HepG2 (cell line): ENCODE measurements around the gene SULT4A1. TPM values are rescaled to one million over a fixed set of nuclear protein-coding genes. Genes with fewer than 3 reads are reported as not detected.

ENCODE experiments used
- CEBPB ChIP-seq: IDR thresholded peaks from 2 replicates; pipeline ENCODE4 v1.6.1; 2011; ENCODE audit warnings: low read depth, low read length, improper control_type of control experiment, borderline replicate concordance
- CEBPG ChIP-seq: IDR thresholded peaks from 2 replicates; pipeline ENCODE4 v1.6.1; 2016
- CENPT ChIP-seq: sonication (generic); formaldehyde crosslinking; IDR thresholded peaks from 2 replicates; pipeline ENCODE4 v1.8.0; 2022; ENCODE audit warnings: low read depth, mild to moderate bottlenecking, moderate library complexity, missing genetic modification reagents
- FOXO1 ChIP-seq: sonication (generic); formaldehyde crosslinking; IDR thresholded peaks from 2 replicates; pipeline ENCODE4 v1.4.0; 2020; ENCODE audit warnings: missing genetic modification reagents
- GLI4 ChIP-seq: sonication (generic); formaldehyde crosslinking; IDR thresholded peaks from 2 replicates; pipeline ENCODE4 v1.5.1; 2020; ENCODE audit warnings: missing genetic modification reagents, mild to moderate bottlenecking, moderate library complexity, borderline replicate concordance
- GLMP ChIP-seq: sonication (generic); formaldehyde crosslinking; IDR thresholded peaks from 2 replicates; pipeline ENCODE4 v1.9.0; 2021; ENCODE audit warnings: missing genetic modification reagents, mild to moderate bottlenecking, borderline replicate concordance
- HINFP ChIP-seq: sonication (generic); formaldehyde crosslinking; IDR thresholded peaks from 2 replicates; pipeline ENCODE4 v1.4.0; 2020; ENCODE audit warnings: low read depth, mild to moderate bottlenecking, missing genetic modification reagents
- MXD1 ChIP-seq: sonication (generic); formaldehyde crosslinking; IDR thresholded peaks from 2 replicates; pipeline ENCODE4 v1.4.0; 2020; ENCODE audit warnings: mild to moderate bottlenecking, missing genetic modification reagents
- PREB ChIP-seq: sonication (generic); formaldehyde crosslinking; IDR thresholded peaks from 2 replicates; pipeline ENCODE4 v1.4.0; 2020; ENCODE audit warnings: missing genetic modification reagents
- REL ChIP-seq: sonication (generic); formaldehyde crosslinking; conservative IDR thresholded peaks from 2 replicates; pipeline ENCODE4 v1.8.0; 2022; ENCODE audit warnings: mild to moderate bottlenecking, missing genetic modification reagents, moderate library complexity
- SNAI1 ChIP-seq: sonication (generic); formaldehyde crosslinking; IDR thresholded peaks from 2 replicates; pipeline ENCODE4 v1.5.0; 2020; ENCODE audit warnings: mild to moderate bottlenecking, missing genetic modification reagents, borderline replicate concordance
- SRSF1 ChIP-seq: fragments of 200-400 bp; formaldehyde crosslinking; optimal IDR thresholded peaks from 2 replicates; pipeline ENCODE3; 2017; ENCODE audit warnings: mild to moderate bottlenecking, low read depth, low read length, moderate library complexity
- TERF1 ChIP-seq: sonication (generic); formaldehyde crosslinking; IDR thresholded peaks from 2 replicates; pipeline ENCODE4 v1.8.0; 2022; ENCODE audit warnings: mild to moderate bottlenecking, missing genetic modification reagents, moderate library complexity
- ZBTB26 ChIP-seq: IDR thresholded peaks from 2 replicates; pipeline ENCODE4 v1.6.1; 2016; ENCODE audit warnings: missing compliant biosample characterization, missing genetic modification reagents, borderline replicate concordance
- ZNF280D ChIP-seq: sonication (generic); formaldehyde crosslinking; IDR thresholded peaks from 2 replicates; pipeline ENCODE4 v1.5.1; 2020; ENCODE audit warnings: mild to moderate bottlenecking, missing genetic modification reagents
- ZNF557 ChIP-seq: sonication (generic); formaldehyde crosslinking; IDR thresholded peaks from 2 replicates; pipeline ENCODE4 v1.4.0; 2020; ENCODE audit warnings: missing genetic modification reagents
- ZNF562 ChIP-seq: sonication (generic); formaldehyde crosslinking; IDR thresholded peaks from 2 replicates; pipeline ENCODE4 v1.8.0; 2022; ENCODE audit warnings: missing genetic modification reagents, borderline replicate concordance
- ZNF780A ChIP-seq: sonication (generic); formaldehyde crosslinking; IDR thresholded peaks from 2 replicates; pipeline ENCODE4 v1.8.0; 2022; ENCODE audit warnings: mild to moderate bottlenecking, missing genetic modification reagents, moderate library complexity
- polyA plus RNA-seq, 8 experiments: library from polyadenylated mRNA; depleted of rRNA in 3 of 8; stranded (reverse) in 7 of 8; unstranded in 1 of 8; fragments of >200 nt; fragmentation: Illumina TruSeq in 4 of 8; extraction: Trizol in 4 of 8; gene quantifications; 2 replicates each; pipeline versions ENCODE4 v1.2.1 to v1.2.3, GENCODE V29; 2011 to 2016; ENCODE audit warnings: low read depth in 4 of 8, missing spikeins in 1 of 8, mixed read lengths in 1 of 8; ENCODE audit not compliant: insufficient read depth in 1 of 8
- total RNA-seq, 5 experiments: library from RNA; depleted of rRNA; stranded (reverse); fragments of >200 nt; fragmentation: Illumina TruSeq; extraction: Trizol; gene quantifications; 2 replicates each; pipeline ENCODE4 v1.2.3, GENCODE V29; 2016; ENCODE audit warnings: low read depth in 1 of 5

Gene SULT4A1
- total and polyA plus RNA-seq, 2 of the 13 experiments (the other 11 are each of a cell fraction or from before 2014, with no cell fraction given): not detected

- TF ChIP-seq ZNF280D (CRISPR knock-in tag): no peak; the same call in 1 of the 2 replicates
- TF ChIP-seq TERF1: no peak
- TF ChIP-seq ZNF557 (CRISPR knock-in tag): peak; percentile 75; the same call in 1 of the 2 replicates
- TF ChIP-seq GLI4: no peak
- TF ChIP-seq REL: no peak
- 0 out of 2 replicates have a peak, but pooled peaks have one; percentile 44 for TF ChIP-seq FOXO1 (CRISPR knock-in tag)
- TF ChIP-seq ZBTB26 (CRISPR knock-in tag): peak; percentile 78
- TF ChIP-seq GLMP: no peak
- no peak for TF ChIP-seq CEBPB
- TF ChIP-seq SNAI1 (CRISPR knock-in tag): no peak
- 0 out of 2 replicates have a peak, but pooled peaks have one; percentile 40 for TF ChIP-seq PREB (CRISPR knock-in tag)
- TF ChIP-seq SRSF1: no peak
- TF ChIP-seq HINFP: no peak
- TF ChIP-seq CENPT: no peak
- TF ChIP-seq MXD1: peak; percentile 74; the same call in 1 of the 2 replicates
- TF ChIP-seq CEBPG (CRISPR knock-in tag): no peak
- no peak for TF ChIP-seq ZNF562 (CRISPR knock-in tag)
- 0 out of 2 replicates have a peak, but pooled peaks have one; percentile 33 for TF ChIP-seq ZNF780A (CRISPR knock-in tag)
These were observed 5.7 kb upstream of the SULT4A1 start (continued) for GRCh38 chr22:43867839-43868635.
